ENCODE data around the gene CDK16. TPM values are rescaled to one million over a fixed set of nuclear protein-coding genes. Genes with fewer than 3 reads are reported as not detected.

The CDK16 gene
- polyA plus RNA-seq, 1 donor (not counting 4 experiments of a cell fraction or from before 2014, with no cell fraction given), result 79.3 TPM

DNA sequence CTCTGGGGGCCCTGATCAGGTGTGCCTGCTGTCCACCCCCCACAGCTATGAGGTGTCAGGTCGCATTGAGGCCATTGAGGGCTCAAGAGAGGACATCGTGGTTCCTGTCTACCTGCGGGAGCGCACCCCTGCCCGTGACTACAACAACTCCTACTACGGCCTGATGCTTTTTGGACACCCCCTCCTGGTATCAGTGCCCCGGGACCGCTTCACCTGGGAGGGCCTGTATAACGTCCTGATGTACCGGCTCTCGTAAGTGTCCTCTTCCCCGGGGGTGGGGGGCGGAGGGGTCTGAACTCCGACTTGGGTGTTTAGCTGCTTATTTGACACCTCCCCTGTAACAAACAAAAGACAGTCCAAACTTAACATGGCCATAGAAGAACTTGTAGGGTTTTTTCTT lies 24.9 kb downstream of the CDK16 start:
- Histone ChIP-seq H3K27ac (ENCODE audit: control insufficient read depth, insufficient read depth, low read length) (no peak overlapping the region), H3K4me2 (ENCODE audit: control insufficient read depth, extremely low read depth, insufficient read depth, low read depth, low read length) (no peak overlapping the region), H3K9me1 (ENCODE audit: control insufficient read depth, extremely low read depth, insufficient read depth, low read length) (no peaks in the 10 kb centered on the region), H3K9me3 (ENCODE audit: control insufficient read depth, low read depth, low read length) (no peaks in the 10 kb centered on the region), H3K4me1 (ENCODE audit: control insufficient read depth, extremely low read depth, insufficient read depth, low read length) (no peaks in the 10 kb centered on the region), H4K20me1 (ENCODE audit: control insufficient read depth, extremely low read depth, insufficient read depth, low read length) (no peaks in the 10 kb centered on the region), H3K36me3 (ENCODE audit: control insufficient read depth in 2 of 2, extremely low read depth in 1 of 2, insufficient read depth in 2 of 2, low read length in 2 of 2) (no peaks in the 10 kb centered on the region), H3K9ac (ENCODE audit: control insufficient read depth, extremely low read depth, insufficient read depth, low read length) (no peak overlapping the region), H2AFZ (ENCODE audit: control insufficient read depth, low read length) (no peak overlapping the region), H3K4me3 (ENCODE audit: control insufficient read depth in 2 of 3, extremely low read depth in 1 of 3, insufficient read depth in 2 of 3, low read depth in 1 of 3, low read length in 3 of 3) (no peak overlapping the region), H3K79me2 (ENCODE audit: control insufficient read depth, insufficient read depth, low read length) (no peaks in the 10 kb centered on the region), H3K27me3 (ENCODE audit: control insufficient read depth, extremely low read depth, insufficient read depth, low read length) (no peaks in the 10 kb centered on the region)
- TF ChIP-seq, protein P1, sequence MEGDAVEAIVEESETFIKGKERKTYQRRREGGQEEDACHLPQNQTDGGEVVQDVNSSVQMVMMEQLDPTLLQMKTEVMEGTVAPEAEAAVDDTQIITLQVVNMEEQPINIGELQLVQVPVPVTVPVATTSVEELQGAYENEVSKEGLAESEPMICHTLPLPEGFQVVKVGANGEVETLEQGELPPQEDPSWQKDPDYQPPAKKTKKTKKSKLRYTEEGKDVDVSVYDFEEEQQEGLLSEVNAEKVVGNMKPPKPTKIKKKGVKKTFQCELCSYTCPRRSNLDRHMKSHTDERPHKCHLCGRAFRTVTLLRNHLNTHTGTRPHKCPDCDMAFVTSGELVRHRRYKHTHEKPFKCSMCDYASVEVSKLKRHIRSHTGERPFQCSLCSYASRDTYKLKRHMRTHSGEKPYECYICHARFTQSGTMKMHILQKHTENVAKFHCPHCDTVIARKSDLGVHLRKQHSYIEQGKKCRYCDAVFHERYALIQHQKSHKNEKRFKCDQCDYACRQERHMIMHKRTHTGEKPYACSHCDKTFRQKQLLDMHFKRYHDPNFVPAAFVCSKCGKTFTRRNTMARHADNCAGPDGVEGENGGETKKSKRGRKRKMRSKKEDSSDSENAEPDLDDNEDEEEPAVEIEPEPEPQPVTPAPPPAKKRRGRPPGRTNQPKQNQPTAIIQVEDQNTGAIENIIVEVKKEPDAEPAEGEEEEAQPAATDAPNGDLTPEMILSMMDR (optimal IDR thresholded peaks at IDR 0.05 in 1 of 3, IDR thresholded peaks at IDR 0.05 in 1 of 3, conservative IDR thresholded peaks at IDR 0.05 in 1 of 3; ENCODE audit: extremely low read depth in 1 of 3, insufficient read depth in 2 of 3, low read length in 3 of 3), result no peak
- no peak for TF ChIP-seq EZH2 (IDR thresholded peaks at IDR 0.05; ENCODE audit: low read length)
- no peak for DNase-seq (ENCODE audit: low read depth, low spot score)
- dilution Hi-C loops (cut with MboI; ENCODE audit: extremely low pct_ligation_motif_present, low sequenced_read_pairs), result no loop called here
- no peak for FAIRE-seq

DNA sequence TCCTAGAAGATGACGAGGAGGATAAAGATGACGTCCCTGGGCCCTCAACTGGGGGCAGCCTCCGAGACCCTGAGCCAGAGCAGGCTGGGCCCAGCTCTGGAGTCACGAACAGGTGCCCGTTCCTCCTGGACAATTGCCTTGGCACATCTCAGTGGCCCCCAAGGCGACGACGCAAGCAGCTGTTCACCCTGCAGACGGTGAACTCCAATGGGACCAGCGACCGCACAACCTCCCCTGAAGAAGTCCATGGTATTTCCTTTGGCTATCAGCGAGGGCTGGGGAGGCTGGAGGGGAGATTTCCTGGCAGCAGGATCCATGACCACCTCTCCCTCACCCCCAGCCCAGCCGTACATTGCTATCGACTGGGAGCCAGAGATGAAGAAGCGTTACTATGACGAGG lies 26.2 kb downstream of the CDK16 start:
- H3K9me1 ChIP-seq (ENCODE audit: control insufficient read depth, extremely low read depth, insufficient read depth, low read length), result no peaks in the 10 kb centered on the region
- H3K9me3 ChIP-seq (ENCODE audit: control insufficient read depth, low read depth, low read length), result no peaks in the 10 kb centered on the region
- dilution Hi-C loops (cut with MboI; ENCODE audit: extremely low pct_ligation_motif_present, low sequenced_read_pairs), result no loop called here
- FAIRE-seq, result no peak
- DNase-seq (ENCODE audit: low read depth, low spot score), result no peak
- no peaks in the 10 kb centered on the region for H4K20me1 ChIP-seq (ENCODE audit: control insufficient read depth, extremely low read depth, insufficient read depth, low read length)
- TF ChIP-seq, protein P1 (optimal IDR thresholded peaks at IDR 0.05 in 1 of 3, IDR thresholded peaks at IDR 0.05 in 1 of 3, conservative IDR thresholded peaks at IDR 0.05 in 1 of 3; ENCODE audit: extremely low read depth in 1 of 3, insufficient read depth in 2 of 3, low read length in 3 of 3), result no peak
- TF ChIP-seq EZH2 (IDR thresholded peaks at IDR 0.05; ENCODE audit: low read length), result no peak
- H3K9ac ChIP-seq (ENCODE audit: control insufficient read depth, extremely low read depth, insufficient read depth, low read length), result no peak overlapping the region
- H3K79me2 ChIP-seq (ENCODE audit: control insufficient read depth, insufficient read depth, low read length), result no peaks in the 10 kb centered on the region
- H3K36me3 ChIP-seq (ENCODE audit: control insufficient read depth in 2 of 2, extremely low read depth in 1 of 2, insufficient read depth in 2 of 2, low read length in 2 of 2), result no peaks in the 10 kb centered on the region
- no peak overlapping the region for H3K4me3 ChIP-seq (ENCODE audit: control insufficient read depth in 2 of 3, extremely low read depth in 1 of 3, insufficient read depth in 2 of 3, low read depth in 1 of 3, low read length in 3 of 3)
- no peaks in the 10 kb centered on the region for H3K27me3 ChIP-seq (ENCODE audit: control insufficient read depth, extremely low read depth, insufficient read depth, low read length)
- H3K4me2 ChIP-seq (ENCODE audit: control insufficient read depth, extremely low read depth, insufficient read depth, low read depth, low read length), result no peak overlapping the region
- H3K27ac ChIP-seq (ENCODE audit: control insufficient read depth, insufficient read depth, low read length), result no peak overlapping the region
- no peaks in the 10 kb centered on the region for H3K4me1 ChIP-seq (ENCODE audit: control insufficient read depth, extremely low read depth, insufficient read depth, low read length)
- no peak overlapping the region for H2AFZ ChIP-seq (ENCODE audit: control insufficient read depth, low read length)

Measured in keratinocyte (primary cell).